Osteoblast (primary cell): ENCODE results near the gene REM2. TPM values are rescaled to one million over a fixed set of nuclear protein-coding genes. Genes with fewer than 3 reads are reported as not detected.

Experiments
- DNase-seq: peaks from one replicate; pipeline ENCODE4 v3.0.0; 2011; ENCODE audit warnings: low spot score, mixed read lengths; ENCODE audit not compliant: insufficient read length; ENCODE audit errors: missing footprints
- H2AFZ ChIP-seq: 2 replicates; pipeline ENCODE4 v1.6.0; 2011; ENCODE audit warnings: mild to moderate bottlenecking, low read length
- H3K27ac ChIP-seq: 2 replicates; pipeline ENCODE4 v1.5.1; 2011; ENCODE audit warnings: mild to moderate bottlenecking, low read depth, low read length, moderate library complexity
- H3K27me3 ChIP-seq: 2 replicates; pipeline ENCODE4 v1.6.0; 2012; ENCODE audit warnings: mild to moderate bottlenecking, control low read depth, inconsistent platforms, low read length, moderate library complexity; ENCODE audit not compliant: insufficient read depth
- H3K36me3 ChIP-seq: 2 replicates; pipeline ENCODE4 v1.5.1; 2011; ENCODE audit warnings: mild to moderate bottlenecking, low read length, control low read depth, moderate library complexity; ENCODE audit not compliant: insufficient read depth
- H3K4me1 ChIP-seq: 2 replicates; pipeline ENCODE4 v1.5.1; 2011; ENCODE audit warnings: mild to moderate bottlenecking, low read length, control low read depth, moderate library complexity; ENCODE audit not compliant: insufficient read depth
- H3K4me2 ChIP-seq: 2 replicates; pipeline ENCODE4 v1.6.0; 2011; ENCODE audit warnings: mild to moderate bottlenecking, low read length; ENCODE audit not compliant: insufficient read depth
- H3K4me3 ChIP-seq: fragments of 200-600 bp; sonication (generic); 3 replicates; pipeline ENCODE4 v1.5.1; 2012; ENCODE audit warnings: mild to moderate bottlenecking, low read length, inconsistent platforms; ENCODE audit not compliant: insufficient read depth
- H3K79me2 ChIP-seq: 2 replicates; pipeline ENCODE4 v1.6.0; 2012; ENCODE audit warnings: mild to moderate bottlenecking, low read length, control low read depth, inconsistent platforms; ENCODE audit not compliant: insufficient read depth
- H3K9me3 ChIP-seq: 2 replicates; pipeline ENCODE4 v1.5.1; 2011; ENCODE audit warnings: low read depth, low read length, control low read depth
- H4K20me1 ChIP-seq: 2 replicates; pipeline ENCODE4 v1.6.0; 2012; ENCODE audit warnings: mild to moderate bottlenecking, low read length, control low read depth; ENCODE audit not compliant: insufficient read depth
- CTCF ChIP-seq: IDR thresholded peaks from 2 replicates; pipeline ENCODE4 v1.5.1; 2011; ENCODE audit warnings: mild to moderate bottlenecking, low read depth, low read length, moderate library complexity; ENCODE audit errors: extremely low read depth
- total RNA-seq: library from RNA; depleted of rRNA; stranded (reverse); fragments of >200 nt; gene quantifications from 2 replicates; pipeline ENCODE4 v1.2.3, GENCODE V29; 2012

The REM2 gene
- total RNA-seq, 1 donor: 0.36 TPM

- no peak overlapping the region for H3K27ac ChIP-seq
- H4K20me1 ChIP-seq: peaks cover 24% of the 10 kb centered on the region
- no peaks in the 10 kb centered on the region for H3K27me3 ChIP-seq
- peaks cover 33% of the 10 kb centered on the region for H3K79me2 ChIP-seq
- no peak overlapping the region for H3K4me2 ChIP-seq
- H3K4me1 ChIP-seq: peaks cover 21% of the 10 kb centered on the region
- peak; percentile 43 for DNase-seq
- TF ChIP-seq CTCF: no peak
- no peaks in the 10 kb centered on the region for H3K9me3 ChIP-seq
- peaks cover 53% of the 10 kb centered on the region for H3K36me3 ChIP-seq
- H3K4me3 ChIP-seq: no peak overlapping the region
- no peak overlapping the region for H2AFZ ChIP-seq
These were observed 7.8 kb upstream of the REM2 start for GRCh38 chr14:22875003-22875747.

GRCh38 chr14:22875748-22876319 is 7.2 kb upstream of the REM2 start:
- no peak overlapping the region for H3K4me3 ChIP-seq
- DNase-seq: peak; percentile 62
- no peaks in the 10 kb centered on the region for H3K9me3 ChIP-seq
- no peaks in the 10 kb centered on the region for H3K27me3 ChIP-seq
- peaks cover 24% of the 10 kb centered on the region for H4K20me1 ChIP-seq
- no peak overlapping the region for H3K4me2 ChIP-seq
- H3K27ac ChIP-seq: no peak overlapping the region
- H3K4me1 ChIP-seq: peaks cover 15% of the 10 kb centered on the region
- H3K79me2 ChIP-seq: peaks cover 33% of the 10 kb centered on the region
- H3K36me3 ChIP-seq: peaks cover 53% of the 10 kb centered on the region
- H2AFZ ChIP-seq: no peak overlapping the region
- TF ChIP-seq CTCF: no peak

- TF ChIP-seq CTCF: no peak
- H3K27ac ChIP-seq: no peak overlapping the region
These were observed 6.0 kb upstream of the REM2 start for GRCh38 chr14:22877000-22877501.

More at GRCh38 chr14:22877000-22877501, 6.0 kb upstream of the REM2 start:
- no peak for DNase-seq
- Histone ChIP-seq H4K20me1 (peaks cover 24% of the 10 kb centered on the region), H3K79me2 (peaks cover 33% of the 10 kb centered on the region), H3K4me1 (peaks cover 10% of the 10 kb centered on the region), H3K4me3 (no peak overlapping the region), H3K36me3 (peaks cover 53% of the 10 kb centered on the region), H3K9me3 (no peaks in the 10 kb centered on the region), H3K4me2 (no peak overlapping the region), H2AFZ (no peak overlapping the region), H3K27me3 (no peaks in the 10 kb centered on the region)
